Type B pancreatic cell (in vitro differentiated cells): ENCODE data around the gene HSD17B11. TPM values are rescaled to one million over a fixed set of nuclear protein-coding genes. Genes with fewer than 3 reads are reported as not detected.
A peak's percentile ranks its signal among the peaks of the same experiment; 100 is the strongest.

Experiments
- DNase-seq: peaks from one replicate; pipeline ENCODE4 v3.0.0; 2021; ENCODE audit warnings: mixed read lengths; ENCODE audit not compliant: unreplicated experiment; ENCODE audit errors: extremely low spot score
- H3K27ac Mint-ChIP-seq: 2 replicates; pipeline ENCODE4 v1.8.0; 2021; ENCODE audit warnings: mild to moderate bottlenecking, mixed read lengths
- H3K27me3 Mint-ChIP-seq: 2 replicates; pipeline ENCODE4 v1.8.0; 2021; ENCODE audit warnings: mixed read lengths
- H3K36me3 Mint-ChIP-seq: 2 replicates; pipeline ENCODE4 v1.8.0; 2021; ENCODE audit warnings: mixed read lengths
- H3K4me1 Mint-ChIP-seq: one replicate; pipeline ENCODE4 v1.8.0; 2021; ENCODE audit warnings: mixed read lengths; ENCODE audit not compliant: unreplicated experiment
- H3K4me3 Mint-ChIP-seq: 2 replicates; pipeline ENCODE4 v1.8.0; 2021; ENCODE audit warnings: mild to moderate bottlenecking, mixed read lengths
- H3K9me3 Mint-ChIP-seq: 2 replicates; pipeline ENCODE4 v1.8.0; 2021; ENCODE audit warnings: mixed read lengths
- total RNA-seq: library from RNA; stranded (reverse); gene quantifications from 2 replicates; pipeline ENCODE4 v1.2.1, GENCODE V29; 2021; ENCODE audit warnings: low replicate concordance
- TF ChIP-seq, protein P1 (sequence below): fragments of 200-600 bp; sonication (generic); conservative IDR thresholded peaks from 2 replicates; pipeline ENCODE4 v1.5.0; 2021; ENCODE audit warnings: antibody characterized with exemption, mild to moderate bottlenecking

Gene HSD17B11
- total RNA-seq, 1 donor from 2014 or later: 23.9 TPM

GRCh38 chr4:87360338-87360935, 30.6 kb downstream of the HSD17B11 start:
- Mint-ChIP-seq H3K9me3 (no peaks in the 10 kb centered on the region), H3K27me3 (no peaks in the 10 kb centered on the region), H3K4me3 (no peak overlapping the region), H3K27ac (no peak overlapping the region), H3K4me1 (peaks cover 5% of the 10 kb centered on the region), H3K36me3 (peaks cover 9% of the 10 kb centered on the region)
- DNase-seq: no peak
- TF ChIP-seq, protein P1, sequence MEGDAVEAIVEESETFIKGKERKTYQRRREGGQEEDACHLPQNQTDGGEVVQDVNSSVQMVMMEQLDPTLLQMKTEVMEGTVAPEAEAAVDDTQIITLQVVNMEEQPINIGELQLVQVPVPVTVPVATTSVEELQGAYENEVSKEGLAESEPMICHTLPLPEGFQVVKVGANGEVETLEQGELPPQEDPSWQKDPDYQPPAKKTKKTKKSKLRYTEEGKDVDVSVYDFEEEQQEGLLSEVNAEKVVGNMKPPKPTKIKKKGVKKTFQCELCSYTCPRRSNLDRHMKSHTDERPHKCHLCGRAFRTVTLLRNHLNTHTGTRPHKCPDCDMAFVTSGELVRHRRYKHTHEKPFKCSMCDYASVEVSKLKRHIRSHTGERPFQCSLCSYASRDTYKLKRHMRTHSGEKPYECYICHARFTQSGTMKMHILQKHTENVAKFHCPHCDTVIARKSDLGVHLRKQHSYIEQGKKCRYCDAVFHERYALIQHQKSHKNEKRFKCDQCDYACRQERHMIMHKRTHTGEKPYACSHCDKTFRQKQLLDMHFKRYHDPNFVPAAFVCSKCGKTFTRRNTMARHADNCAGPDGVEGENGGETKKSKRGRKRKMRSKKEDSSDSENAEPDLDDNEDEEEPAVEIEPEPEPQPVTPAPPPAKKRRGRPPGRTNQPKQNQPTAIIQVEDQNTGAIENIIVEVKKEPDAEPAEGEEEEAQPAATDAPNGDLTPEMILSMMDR: no peak

- Mint-ChIP-seq H3K27me3 (no peaks in the 10 kb centered on the region), H3K4me1 (peaks cover 5% of the 10 kb centered on the region), H3K27ac (no peak overlapping the region), H3K4me3 (no peak overlapping the region), H3K36me3 (peaks cover 5% of the 10 kb centered on the region), H3K9me3 (no peaks in the 10 kb centered on the region)
- TF ChIP-seq, protein P1: no peak
- DNase-seq: no peak
These were observed 31.7 kb downstream of the HSD17B11 start for GRCh38 chr4:87359258-87359657.

- DNase-seq: no peak
- no peak overlapping the region for H3K4me3 Mint-ChIP-seq
- peaks cover 6% of the 10 kb centered on the region for H3K36me3 Mint-ChIP-seq
- no peaks in the 10 kb centered on the region for H3K9me3 Mint-ChIP-seq
- H3K27me3 Mint-ChIP-seq: no peaks in the 10 kb centered on the region
- TF ChIP-seq, protein P1: no peak
- peaks cover 5% of the 10 kb centered on the region for H3K4me1 Mint-ChIP-seq
- peak overlapping the region; percentile 60 for H3K27ac Mint-ChIP-seq
These were observed 34.0 kb downstream of the HSD17B11 start for GRCh38 chr4:87356832-87357526.

DNA sequence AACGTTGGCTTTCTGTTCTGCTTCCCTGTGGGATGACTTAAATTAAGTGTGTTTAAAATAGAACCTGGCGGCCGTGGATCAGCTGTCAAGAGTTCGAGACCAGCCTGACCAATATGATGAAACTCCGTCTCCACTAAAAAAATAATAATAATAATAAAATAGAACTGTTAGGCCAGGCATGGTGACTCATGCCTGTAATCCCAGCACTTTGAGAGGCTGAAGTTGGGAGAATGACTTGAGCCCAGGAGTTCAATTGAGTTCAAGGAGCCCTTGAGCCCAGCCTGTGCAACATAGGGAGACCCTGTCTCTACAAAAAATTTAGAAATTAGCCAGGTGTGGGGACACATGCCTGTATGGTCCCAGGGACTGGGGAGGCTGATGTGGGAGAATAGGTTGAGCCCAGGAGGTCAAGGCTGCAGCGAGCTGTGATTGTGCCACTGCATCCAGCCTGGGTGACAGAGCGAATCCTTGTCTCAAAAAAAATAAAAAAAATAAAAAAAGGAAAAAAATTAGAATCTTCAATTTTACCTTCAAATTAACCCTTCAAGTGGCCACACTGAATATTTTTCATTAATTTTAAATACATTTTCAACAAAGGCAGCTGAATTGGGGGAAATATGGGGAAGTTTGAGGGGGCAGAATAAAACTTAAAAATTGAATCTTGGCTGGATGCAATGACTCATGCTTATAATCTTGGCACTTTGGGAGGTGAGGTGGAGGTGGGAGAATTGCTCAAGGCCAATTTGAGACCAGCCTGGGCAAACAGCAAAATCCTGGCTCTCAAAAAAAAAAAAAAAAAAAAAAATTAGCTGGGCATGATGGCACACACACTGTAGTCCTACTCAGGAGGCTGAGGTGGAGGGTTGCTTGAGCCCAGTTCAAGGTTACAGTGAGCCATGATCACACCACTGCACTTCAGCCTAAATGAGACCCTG, 36.6 kb downstream of the HSD17B11 start:
- DNase-seq: no peak
- Mint-ChIP-seq H3K9me3 (no peaks in the 10 kb centered on the region), H3K36me3 (peaks cover 6% of the 10 kb centered on the region), H3K27me3 (no peaks in the 10 kb centered on the region), H3K4me1 (no peaks in the 10 kb centered on the region), H3K4me3 (no peak overlapping the region), H3K27ac (no peak overlapping the region)
- TF ChIP-seq, protein P1: no peak

GRCh38 chr4:87353592-87353991, 37.4 kb downstream of the HSD17B11 start:
- Mint-ChIP-seq H3K4me1 (no peaks in the 10 kb centered on the region), H3K4me3 (no peak overlapping the region), H3K9me3 (no peaks in the 10 kb centered on the region), H3K27ac (no peak overlapping the region), H3K27me3 (no peaks in the 10 kb centered on the region), H3K36me3 (peaks cover 6% of the 10 kb centered on the region)
- DNase-seq: no peak
- TF ChIP-seq, protein P1: peak; percentile 81
